GM12801 (cell line): ENCODE measurements around the gene GDPD3.

Experiments used
- CTCF ChIP-seq: IDR thresholded peaks from one replicate; pipeline ENCODE4 v1.5.1; 2011; ENCODE audit warnings: control low read depth; ENCODE audit not compliant: insufficient read length; ENCODE audit errors: extremely low read depth

GDPD3 gene

DNA sequence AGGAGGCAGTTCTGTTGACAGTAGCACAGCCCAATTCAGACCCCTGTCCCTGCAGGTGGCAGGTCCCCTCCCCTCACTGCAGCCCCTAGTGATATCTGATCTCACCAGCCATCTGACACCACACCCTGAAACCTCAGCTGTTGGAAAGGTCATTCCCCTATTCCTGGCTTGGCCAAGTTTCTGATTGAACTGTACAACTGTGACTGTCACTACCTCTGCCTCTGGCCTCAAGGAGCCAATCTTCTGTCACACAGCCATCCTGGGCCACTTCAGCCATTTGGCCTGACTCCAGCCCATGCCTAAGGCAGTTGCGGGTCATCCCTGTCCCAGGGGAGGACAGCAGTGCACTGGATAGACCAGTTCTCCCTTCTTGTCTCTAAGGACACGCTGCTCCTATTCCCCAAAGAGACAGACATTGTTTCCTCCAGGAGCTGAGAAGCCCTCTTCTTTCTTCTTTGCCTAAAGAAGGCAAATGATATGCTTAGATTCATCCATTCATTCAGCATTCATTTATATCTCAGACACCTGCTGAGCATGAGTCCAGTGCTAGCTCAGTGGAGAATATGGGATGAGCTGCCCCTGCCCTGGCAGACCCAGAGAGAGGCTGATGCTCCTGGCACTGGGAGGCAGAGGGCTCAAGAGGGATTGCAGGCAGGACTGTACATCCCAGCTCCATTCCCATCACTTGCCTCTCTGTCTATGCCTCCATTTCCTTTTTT, 52.3 kb downstream of the GDPD3 start:
- TF ChIP-seq CTCF: no peak

GRCh38 chr16:30060346-30060745, 53.0 kb downstream of the GDPD3 start:
- TF ChIP-seq CTCF: no peak

- TF ChIP-seq CTCF: no peak
These were observed 58.3 kb downstream of the GDPD3 start for GRCh38 chr16:30054959-30055553.
